Heart left ventricle (tissue), 16 donors: Measurements from ENCODE around the gene FRMD8. TPM values are rescaled to one million over a fixed set of nuclear protein-coding genes. Genes with fewer than 3 reads are reported as not detected.
A peak's percentile ranks its signal among the peaks of the same experiment; 100 is the strongest.

Source experiments
- ATAC-seq, 4 donors: fragments of 200-7000 bp; cut with Tn5 transposase; one replicate each; pipeline ENCODE4 v1.9.1; 2020 to 2022; ENCODE audit warnings: moderate library complexity in 4 of 4, mild to moderate bottlenecking in 3 of 4, moderate number of reproducible peaks in 1 of 4
- DNase-seq, 5 donors: peaks; one replicate each; pipeline ENCODE4 v3.0.0-alpha.2; 2020
- H3K27ac ChIP-seq, 12 donors: fragments of 200-600 bp; sonication (generic) in 4 of 12; one replicate each; pipeline versions ENCODE4 v1.5.0 to v1.8.0; 2016 to 2022; ENCODE audit warnings: mild to moderate bottlenecking in 2 of 12
- H3K27me3 ChIP-seq, 9 donors: fragments of 200-600 bp; sonication (generic) in 2 of 9; one replicate each; pipeline versions ENCODE4 v1.5.1 to v1.8.0; 2016 to 2022; ENCODE audit warnings: mild to moderate bottlenecking in 3 of 9
- H3K36me3 ChIP-seq, 9 donors: fragments of 200-600 bp; sonication (generic) in 2 of 9; one replicate each; pipeline versions ENCODE4 v1.5.0 to v1.8.0; 2018 to 2022; ENCODE audit warnings: mild to moderate bottlenecking in 2 of 9
- H3K4me1 ChIP-seq, 12 donors: fragments of 200-600 bp; sonication (generic) in 4 of 12; one replicate each; pipeline versions ENCODE4 v1.5.0 to v1.8.0; 2016 to 2022; ENCODE audit warnings: mild to moderate bottlenecking in 3 of 12
- H3K4me3 ChIP-seq, 12 donors: fragments of 200-600 bp; sonication (generic) in 4 of 12; one replicate each; pipeline versions ENCODE4 v1.5.0 to v1.8.0; 2017 to 2022; ENCODE audit warnings: mild to moderate bottlenecking in 9 of 12, moderate library complexity in 4 of 12
- H3K9me3 ChIP-seq, 12 donors: fragments of 200-600 bp; sonication (generic) in 4 of 12; one replicate each; pipeline versions ENCODE4 v1.5.0 to v1.8.0; 2016 to 2022; ENCODE audit warnings: mild to moderate bottlenecking in 1 of 12
- POLR2A ChIP-seq, 2 donors: fragments of 450-650 bp; IDR thresholded peaks; one replicate each; pipeline ENCODE4 v1.6.1; 2017; ENCODE audit warnings: antibody characterized with exemption in 2 of 2, mild to moderate bottlenecking in 2 of 2, moderate library complexity in 2 of 2
- WGBS, 4 donors: extraction: QIAGEN DNeasy Blood & Tissue Kit in 2 of 4; methylation state at CpG; one replicate each; pipeline versions ENCODE4 v1.1.5 to v1.1.7; 2013 to 2018; 5-methylcytosine and 5-hydroxymethylcytosine counted together
- intact Hi-C, 10 donors: fragments of 100-400 bp; cut with DNase I; formaldehyde crosslinking; loops; one replicate each; pipeline versions ENCODE4 v1.11.1 to v1.14.2; 2022
- microRNA counts, 2 donors: library from miRNA; unstranded; fragments of <30 nt; microRNA quantifications; one replicate each; lab custom pipeline; 2016
- polyA plus RNA-seq, 2 donors: library from polyadenylated mRNA; stranded (reverse); fragments of 200-250 nt; gene quantifications; one replicate each; pipeline ENCODE4 v1.2.3, GENCODE V29; 2013
- total RNA-seq, 9 donors: library from RNA; depleted of rRNA in 2 of 9; stranded (reverse); fragments of >200 nt in 2 of 9; fragmentation: NEBNext Ultra II Directional in 3 of 9; extraction: Animal tissue kit (Norgen Biotek cat#: 25700) in 3 of 9; gene quantifications; one replicate each; pipeline versions ENCODE4 v1.1.0 to v1.2.4, GENCODE V29; 2016 to 2023
- TF ChIP-seq, protein P1 (sequence below), 12 donors: fragments of 200-600 bp; sonication (generic) in 4 of 12; IDR thresholded peaks; one replicate each; pipeline versions ENCODE4 v1.5.0 to v1.8.0; 2018 to 2022; ENCODE audit warnings: antibody characterized with exemption in 12 of 12, mild to moderate bottlenecking in 5 of 12
- donor health status: ischemic (EF 13 %, LVEDD 7.1; RV severe dilation, severe dysfunction).
- donor health status: healthy with polysubstance abuse.
- donor health status: DM: no; HTN: yes; CAD: no.
- donor health status: DM: no; HTN: no; CAD: no.
- donor health status: ischemic (EF 25% LVEDD 6.9; RV normal size, moderate dysfunction).
- donor health status: ischemic (EF 25% LVEDD 5.7; RV mildly dilated, moderate dysfunction).
- donor health status: healthy.
- donor health status: DM: yes; HTN: yes; CAD: no.
- donor health status: ischemic (EF 35%, LVEDD 5.7; RV mildly dilated, moderate dysfunction).
- donor health status: nonischemic (EF 11% LVEDD 7.7; RV severe dilation, severe dysfunction).
- donor health status: DM: yes; HTN: yes; CAD: no.
- donor health status: PGD.
- donor health status: ischemic (EF 29% LVEDD 5.4; RV normal size, mild dysfunction).
- donor health status: nonischemic (EF 23%, LVEDD 6.1; RV moderate dilation, normal function).

Gene FRMD8
- total and polyA plus RNA-seq, 11 donors = 6.1 to 24.1 (median 11.3) TPM

- H3K4me1 ChIP-seq = peaks cover 0 to 34% (median 15%) of the 10 kb centered on the region in 12 donors
- TF ChIP-seq, protein P1, sequence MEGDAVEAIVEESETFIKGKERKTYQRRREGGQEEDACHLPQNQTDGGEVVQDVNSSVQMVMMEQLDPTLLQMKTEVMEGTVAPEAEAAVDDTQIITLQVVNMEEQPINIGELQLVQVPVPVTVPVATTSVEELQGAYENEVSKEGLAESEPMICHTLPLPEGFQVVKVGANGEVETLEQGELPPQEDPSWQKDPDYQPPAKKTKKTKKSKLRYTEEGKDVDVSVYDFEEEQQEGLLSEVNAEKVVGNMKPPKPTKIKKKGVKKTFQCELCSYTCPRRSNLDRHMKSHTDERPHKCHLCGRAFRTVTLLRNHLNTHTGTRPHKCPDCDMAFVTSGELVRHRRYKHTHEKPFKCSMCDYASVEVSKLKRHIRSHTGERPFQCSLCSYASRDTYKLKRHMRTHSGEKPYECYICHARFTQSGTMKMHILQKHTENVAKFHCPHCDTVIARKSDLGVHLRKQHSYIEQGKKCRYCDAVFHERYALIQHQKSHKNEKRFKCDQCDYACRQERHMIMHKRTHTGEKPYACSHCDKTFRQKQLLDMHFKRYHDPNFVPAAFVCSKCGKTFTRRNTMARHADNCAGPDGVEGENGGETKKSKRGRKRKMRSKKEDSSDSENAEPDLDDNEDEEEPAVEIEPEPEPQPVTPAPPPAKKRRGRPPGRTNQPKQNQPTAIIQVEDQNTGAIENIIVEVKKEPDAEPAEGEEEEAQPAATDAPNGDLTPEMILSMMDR (IDR thresholded peaks at IDR 0.05) = peak in 4 of 12 donors; percentile 16 to 28 (median 24)
- peak; percentile 79 to 91 for TF ChIP-seq POLR2A (IDR thresholded peaks at IDR 0.05)
- no peaks in the 10 kb centered on the region for H3K9me3 ChIP-seq
- peak overlapping the region; percentile 39 to 92 (median 82) for H3K27ac ChIP-seq
- no peaks in the 10 kb centered on the region for H3K36me3 ChIP-seq
- H3K4me3 ChIP-seq = peak overlapping the region; percentile 6 to 67 (median 54)
- 6 to 11% (median 8%) methylated on average over 40 to 47 of the region's 47 CpGs for WGBS, 4 donors
- DNase-seq = peak; percentile 90 to 95 (median 93)
- H3K27me3 ChIP-seq = no peaks in the 10 kb centered on the region
- intact Hi-C loops = no loop called here
- peak; percentile 89 to 97 (median 93) for ATAC-seq
These were observed 68.4 kb downstream of the FRMD8 start for GRCh38 chr11:65454696-65455456.

- intact Hi-C loops = no loop called here
- H3K36me3 ChIP-seq = no peaks in the 10 kb centered on the region
- H3K4me3 ChIP-seq = no peak overlapping the region
- H3K27ac ChIP-seq = no peak overlapping the region
- no peak for DNase-seq
- H3K27me3 ChIP-seq = no peaks in the 10 kb centered on the region
- peaks cover 0 to 34% (median 15%) of the 10 kb centered on the region in 12 donors for H3K4me1 ChIP-seq
- no peak for ATAC-seq
- no peaks in the 10 kb centered on the region for H3K9me3 ChIP-seq
- 95 to 98% (median 96%) methylated on average over 3 of the region's 3 CpGs for WGBS, 4 donors
- TF ChIP-seq, protein P1 (IDR thresholded peaks at IDR 0.05) = no peak
- no peak for TF ChIP-seq POLR2A (IDR thresholded peaks at IDR 0.05)
These were observed 70.0 kb downstream of the FRMD8 start for GRCh38 chr11:65456418-65456817.

GRCh38 chr11:65459552-65459951, 73.1 kb downstream of the FRMD8 start:
- DNase-seq (no peak), ATAC-seq (no peak)
- no peaks in the 10 kb centered on the region for H3K36me3 ChIP-seq
- no peaks in the 10 kb centered on the region for H3K27me3 ChIP-seq
- no peaks in the 10 kb centered on the region for H3K9me3 ChIP-seq
- 88 to 94% (median 89%) methylated on average over 7 of the region's 7 CpGs for WGBS, 4 donors
- no peak for TF ChIP-seq POLR2A (IDR thresholded peaks at IDR 0.05)
- TF ChIP-seq, protein P1 (IDR thresholded peaks at IDR 0.05) = no peak
- no peak overlapping the region for H3K4me3 ChIP-seq
- peaks cover 0 to 14% (median 8%) of the 10 kb centered on the region in 12 donors for H3K4me1 ChIP-seq
- intact Hi-C loops = no loop called here
- H3K27ac ChIP-seq = no peak overlapping the region

MicroRNAs within 50 kb of the gene (microRNA counts, 767-probe panel; counts per million panel counts)
- microRNA hsa-miR-612 (lab: Ali Mortazavi, UCI) = 2,151 to 2,425 counts per million in 2 donors

Other genes starting within 250 kb of the FRMD8 start
- not detected for gene SPDYC, start 216.4 kb upstream of the FRMD8 start, total RNA-seq
- gene SPDYC, start 216.4 kb upstream of the FRMD8 start, polyA plus RNA-seq = not detected
- gene CAPN1, start 204.7 kb upstream of the FRMD8 start, total RNA-seq = 100 to 1,000 TPM in 2 of 9 donors, 10 to 100 TPM in 7; 67.8 to 139 (median 86.1) TPM
- gene CAPN1, start 204.7 kb upstream of the FRMD8 start, polyA plus RNA-seq = 100 to 1,000 TPM in 1 of 2 donors, 10 to 100 TPM in 1; 69.6 to 114 TPM
- gene POLA2, start 124.7 kb upstream of the FRMD8 start, total RNA-seq = 1 to 10 TPM; 3.2 to 9.0 (median 4.2) TPM
- gene POLA2, start 124.7 kb upstream of the FRMD8 start, polyA plus RNA-seq = 1 to 10 TPM; 4.3 to 6.7 TPM
- gene CDC42EP2, start 71.8 kb upstream of the FRMD8 start, total RNA-seq = 10 to 100 TPM in 4 of 9 donors, 1 to 10 TPM in 5; 3.3 to 25.0 (median 8.9) TPM
- gene CDC42EP2, start 71.8 kb upstream of the FRMD8 start, polyA plus RNA-seq = 10 to 100 TPM; 10.3 to 16.3 TPM
- gene DPF2, start 52.8 kb upstream of the FRMD8 start, total RNA-seq = 10 to 100 TPM; 41.0 to 55.4 (median 46.2) TPM
- 10 to 100 TPM; 22.9 to 35.1 TPM for gene DPF2, start 52.8 kb upstream of the FRMD8 start, polyA plus RNA-seq
- gene TIGD3, start 31.9 kb upstream of the FRMD8 start, total RNA-seq = under 1 TPM in 7 of 9 donors, not detected in 2; 0.19 to 0.91 (median 0.47) TPM
- under 1 TPM; 0.29 to 0.42 TPM for gene TIGD3, start 31.9 kb upstream of the FRMD8 start, polyA plus RNA-seq
- gene SLC25A45, start 4.0 kb upstream of the FRMD8 start, total RNA-seq = 10 to 100 TPM in 1 of 9 donors, 1 to 10 TPM in 8; 3.8 to 11.6 (median 6.6) TPM
- 1 to 10 TPM; 3.8 to 6.6 TPM for gene SLC25A45, start 4.0 kb upstream of the FRMD8 start, polyA plus RNA-seq
- 100 to 1,000 TPM in 7 of 9 donors, 10 to 100 TPM in 2; 17.0 to 760 (median 507) TPM for gene NEAT1, start 36.2 kb downstream of the FRMD8 start, total RNA-seq
- 100 to 1,000 TPM; 104 to 532 TPM for gene NEAT1, start 36.2 kb downstream of the FRMD8 start, polyA plus RNA-seq
- 1,000 to 10,000 TPM; 1,047 to 9,662 (median 6,606) TPM for gene MALAT1, start 112.4 kb downstream of the FRMD8 start, total RNA-seq
- gene MALAT1, start 112.4 kb downstream of the FRMD8 start, polyA plus RNA-seq = 1,000 to 10,000 TPM; 1,168 to 4,497 TPM
- 100 to 1,000 TPM in 1 of 9 donors, 10 to 100 TPM in 8; 51.6 to 135 (median 62.2) TPM for gene SCYL1, start 138.4 kb downstream of the FRMD8 start, total RNA-seq
- gene SCYL1, start 138.4 kb downstream of the FRMD8 start, polyA plus RNA-seq = 10 to 100 TPM; 86.6 to 90.2 TPM
- 100 to 1,000 TPM in 1 of 9 donors, 10 to 100 TPM in 8; 51.4 to 125 (median 88.9) TPM for gene LTBP3, start 171.7 kb downstream of the FRMD8 start, total RNA-seq
- gene LTBP3, start 171.7 kb downstream of the FRMD8 start, polyA plus RNA-seq = 10 to 100 TPM; 26.3 to 36.3 TPM
- 10 to 100 TPM; 23.2 to 63.6 (median 33.9) TPM for gene ZNRD2, start 183.8 kb downstream of the FRMD8 start, total RNA-seq
- gene ZNRD2, start 183.8 kb downstream of the FRMD8 start, polyA plus RNA-seq = 100 to 1,000 TPM in 1 of 2 donors, 10 to 100 TPM in 1; 49.7 to 101 TPM
- 10 to 100 TPM; 25.8 to 87.9 (median 38.4) TPM for gene FAM89B, start 185.9 kb downstream of the FRMD8 start, total RNA-seq
- gene FAM89B, start 185.9 kb downstream of the FRMD8 start, polyA plus RNA-seq = 10 to 100 TPM; 46.6 to 50.0 TPM
- 100 to 1,000 TPM in 3 of 9 donors, 10 to 100 TPM in 6; 37.4 to 144 (median 80.9) TPM for gene EHBP1L1, start 189.4 kb downstream of the FRMD8 start, total RNA-seq
- 10 to 100 TPM; 52.3 to 71.4 TPM for gene EHBP1L1, start 189.4 kb downstream of the FRMD8 start, polyA plus RNA-seq
- under 1 TPM in 7 of 9 donors, not detected in 2; 0.18 to 0.75 (median 0.41) TPM for gene KCNK7, start 209.2 kb downstream of the FRMD8 start, total RNA-seq
- 1 to 10 TPM in 1 of 2 donors, under 1 TPM in 1; 0.42 to 1.6 TPM for gene KCNK7, start 209.2 kb downstream of the FRMD8 start, polyA plus RNA-seq
- 10 to 100 TPM; 26.2 to 68.6 (median 31.4) TPM for gene MAP3K11, start 227.6 kb downstream of the FRMD8 start, total RNA-seq
- gene MAP3K11, start 227.6 kb downstream of the FRMD8 start, polyA plus RNA-seq = 10 to 100 TPM; 29.4 to 39.3 TPM
- gene PCNX3, start 229.1 kb downstream of the FRMD8 start, total RNA-seq = 10 to 100 TPM in 8 of 9 donors, 1 to 10 TPM in 1; 9.5 to 23.4 (median 15.4) TPM
- 10 to 100 TPM in 1 of 2 donors, 1 to 10 TPM in 1; 7.1 to 14.0 TPM for gene PCNX3, start 229.1 kb downstream of the FRMD8 start, polyA plus RNA-seq